ENCODE results near the gene SCO2. TPM values are rescaled to one million over a fixed set of nuclear protein-coding genes. Genes with fewer than 3 reads are reported as not detected.

SCO2 gene, protein sequence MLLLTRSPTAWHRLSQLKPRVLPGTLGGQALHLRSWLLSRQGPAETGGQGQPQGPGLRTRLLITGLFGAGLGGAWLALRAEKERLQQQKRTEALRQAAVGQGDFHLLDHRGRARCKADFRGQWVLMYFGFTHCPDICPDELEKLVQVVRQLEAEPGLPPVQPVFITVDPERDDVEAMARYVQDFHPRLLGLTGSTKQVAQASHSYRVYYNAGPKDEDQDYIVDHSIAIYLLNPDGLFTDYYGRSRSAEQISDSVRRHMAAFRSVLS
- polyA plus RNA-seq (2013), result 3.6 TPM

GRCh38 chr22:50525104-50525857 is at the start of gene SCO2:
TSS of gene SCO2 (minus strand) at chr22:50525598. CDS start at chr22:50524411, 1,187 bp downstream.
- ChIA-PET CTCF (interaction anchor here (0.6 to 5.6 kb wide), 30 partner anchors 9 to 288 kb away, joined by 3 to 53 read pairs (median 4); partner anchors contain the start of genes ARSA, CPT1B, KLHDC7B and LMF2), POLR2A (interaction anchor here (0.6 to 3.4 kb wide), 12 partner anchors 15 to 281 kb away, joined by 3 to 41 read pairs (median 5); partner anchors contain the start of genes LMF2, NCAPH2, SHANK3 and SYCE3)
- WGBS (ENCODE audit: insufficient coverage), result under 1% methylated on average over 54 of the region's 84 CpGs
- DNase-seq, result peak; percentile 97 to 98 (median 98)
- Histone ChIP-seq H3K4me1 (ENCODE audit: control extremely low read depth in 1 of 4, control insufficient read depth in 4 of 4, insufficient read depth in 4 of 4, low read length in 3 of 4) (peaks cover 2 to 55% (median 43%) of the 10 kb centered on the region in 4 experiments), H3K4me3 (ENCODE audit: control insufficient read depth in 1 of 7, extremely low read depth in 1 of 7, insufficient read depth in 4 of 7, low read depth in 2 of 7, low read length in 6 of 7) (peak within 1 kb of the TSS; percentile 65 to 82 (median 77)), H3K27ac (ENCODE audit: insufficient read depth in 1 of 2, low read depth in 1 of 2, low read length in 2 of 2, poor library complexity in 1 of 2, severe bottlenecking in 2 of 2) (peak within 1 kb of the TSS; percentile 25 to 76), H3K36me3 (ENCODE audit: control insufficient read depth in 4 of 4, insufficient read depth in 4 of 4, low read length in 3 of 4) (peaks cover 2 to 36% (median 28%) of the 10 kb centered on the region in 4 experiments), H3K27me3 (replicated peaks in 2 of 5; ENCODE audit: control insufficient read depth in 4 of 5, insufficient read depth in 5 of 5, low read length in 4 of 5) (peaks cover 0 to 15% (median 0%) of the 10 kb centered on the region in 5 experiments), H3K9me3 (ENCODE audit: control extremely low read depth in 1 of 5, control insufficient read depth in 4 of 5, insufficient read depth in 2 of 5, low read depth in 1 of 5, low read length in 4 of 5) (no peaks in the 10 kb centered on the region)

DNA sequence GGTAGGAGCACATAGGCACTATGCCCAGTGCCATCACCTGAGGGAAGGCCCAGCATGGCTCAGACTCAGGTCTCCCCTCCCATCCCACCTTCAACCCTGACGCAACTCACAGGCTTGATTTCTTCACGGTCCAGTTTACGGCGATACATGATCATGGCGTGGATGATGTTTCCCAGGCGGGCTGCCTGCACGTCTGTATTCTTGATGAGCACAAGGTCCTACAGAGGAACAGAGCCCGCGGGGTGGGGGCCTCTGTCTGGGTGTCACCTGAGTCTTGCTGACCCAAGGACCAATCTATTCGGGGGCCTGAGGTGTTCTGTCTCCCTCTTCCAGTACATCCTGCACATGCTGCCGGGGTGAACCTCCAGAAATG is 49.0 kb upstream of the SCO2 start:
- POLR2A ChIA-PET, result no interaction called here
- CTCF ChIA-PET, result interaction anchor here (0.8 to 4.9 kb wide), 4 partner anchors 10 to 124 kb away, joined by 3 to 42 read pairs (median 7); partner anchors contain the start of gene SYCE3
- H3K36me3 ChIP-seq (ENCODE audit: control insufficient read depth in 4 of 4, insufficient read depth in 4 of 4, low read length in 3 of 4), result peaks cover 0 to 71% (median 23%) of the 10 kb centered on the region in 4 experiments
- H3K27ac ChIP-seq (ENCODE audit: insufficient read depth in 1 of 2, low read depth in 1 of 2, low read length in 2 of 2, poor library complexity in 1 of 2, severe bottlenecking in 2 of 2), result no peak overlapping the region
- peaks cover 0 to 3% (median 0%) of the 10 kb centered on the region in 5 experiments for H3K27me3 ChIP-seq (replicated peaks in 2 of 5; ENCODE audit: control insufficient read depth in 4 of 5, insufficient read depth in 5 of 5, low read length in 4 of 5)
- H3K4me3 ChIP-seq (ENCODE audit: control insufficient read depth in 1 of 7, extremely low read depth in 1 of 7, insufficient read depth in 4 of 7, low read depth in 2 of 7, low read length in 6 of 7), result no peak overlapping the region
- 100% methylated on average over 10 of the region's 11 CpGs for WGBS (ENCODE audit: insufficient coverage)
- no peaks in the 10 kb centered on the region for H3K9me3 ChIP-seq (ENCODE audit: control extremely low read depth in 1 of 5, control insufficient read depth in 4 of 5, insufficient read depth in 2 of 5, low read depth in 1 of 5, low read length in 4 of 5)
- peaks cover 0 to 17% (median 7%) of the 10 kb centered on the region in 4 experiments for H3K4me1 ChIP-seq (ENCODE audit: control extremely low read depth in 1 of 4, control insufficient read depth in 4 of 4, insufficient read depth in 4 of 4, low read length in 3 of 4)
- no peak for DNase-seq

DNA sequence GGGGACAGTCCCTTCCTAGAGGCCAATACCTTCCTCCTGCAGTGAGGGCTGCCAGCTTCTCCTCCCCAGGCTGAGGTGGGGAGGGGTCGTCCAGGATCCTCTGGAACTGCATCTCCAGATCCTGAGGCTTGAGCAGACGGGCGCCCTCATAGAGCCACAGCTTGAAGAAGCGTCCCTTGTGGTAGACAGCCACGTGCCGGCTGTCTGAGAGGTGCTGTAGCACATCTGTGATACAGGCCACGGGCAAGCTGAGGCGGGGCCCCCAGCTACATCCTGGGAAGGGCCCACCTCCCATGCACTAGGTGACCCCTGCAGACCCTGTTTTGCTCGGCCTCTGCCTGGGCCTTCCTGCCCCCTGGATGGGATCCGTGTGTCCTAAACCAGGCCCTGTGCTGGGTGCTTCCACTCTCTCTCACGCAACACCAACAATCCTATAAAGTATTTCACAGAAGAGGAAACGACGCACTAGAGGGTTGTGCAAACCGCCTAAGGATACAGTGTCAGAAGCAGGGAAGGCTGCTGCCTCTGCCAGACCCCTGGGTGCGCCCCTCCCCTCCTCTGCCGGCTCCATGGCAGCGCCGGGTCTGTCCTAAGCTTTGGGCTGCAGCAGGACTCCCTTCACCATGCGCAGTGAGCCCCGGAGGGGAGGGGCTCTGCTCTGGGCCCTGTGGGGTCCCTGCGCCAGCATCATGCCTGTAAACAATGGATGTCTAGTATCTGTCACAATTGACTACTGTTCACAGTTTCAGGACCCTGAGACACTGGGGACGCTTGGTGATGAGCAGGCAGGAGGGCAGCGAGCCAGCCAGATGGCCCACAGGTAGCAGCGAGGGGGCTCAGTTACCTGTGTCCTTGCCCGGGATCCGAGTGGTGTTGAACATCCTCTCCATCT is 48.3 kb upstream of the SCO2 start:
- Histone ChIP-seq H3K27me3 (replicated peaks in 2 of 5; ENCODE audit: control insufficient read depth in 4 of 5, insufficient read depth in 5 of 5, low read length in 4 of 5) (peaks cover 0 to 2% (median 0%) of the 10 kb centered on the region in 5 experiments), H3K36me3 (ENCODE audit: control insufficient read depth in 4 of 4, insufficient read depth in 4 of 4, low read length in 3 of 4) (peaks cover 0 to 71% (median 23%) of the 10 kb centered on the region in 4 experiments), H3K4me1 (ENCODE audit: control extremely low read depth in 1 of 4, control insufficient read depth in 4 of 4, insufficient read depth in 4 of 4, low read length in 3 of 4) (peaks cover 0 to 14% (median 7%) of the 10 kb centered on the region in 4 experiments), H3K27ac (ENCODE audit: insufficient read depth in 1 of 2, low read depth in 1 of 2, low read length in 2 of 2, poor library complexity in 1 of 2, severe bottlenecking in 2 of 2) (no peak overlapping the region), H3K4me3 (ENCODE audit: control insufficient read depth in 1 of 7, extremely low read depth in 1 of 7, insufficient read depth in 4 of 7, low read depth in 2 of 7, low read length in 6 of 7) (no peak overlapping the region), H3K9me3 (ENCODE audit: control extremely low read depth in 1 of 5, control insufficient read depth in 4 of 5, insufficient read depth in 2 of 5, low read depth in 1 of 5, low read length in 4 of 5) (no peaks in the 10 kb centered on the region)
- no peak for DNase-seq
- POLR2A ChIA-PET, result interaction anchor here (1.1 kb wide), 1 partner anchor 35 kb away, joined by 4 read pairs; no protein-coding TSS in a partner anchor
- WGBS (ENCODE audit: insufficient coverage), result 97% methylated on average over 24 of the region's 26 CpGs
- CTCF ChIA-PET, result interaction anchor here (2.7 to 3.0 kb wide), 2 partner anchors 10 to 18 kb away, joined by 11 to 14 read pairs; partner anchors contain the start of gene SYCE3

DNA sequence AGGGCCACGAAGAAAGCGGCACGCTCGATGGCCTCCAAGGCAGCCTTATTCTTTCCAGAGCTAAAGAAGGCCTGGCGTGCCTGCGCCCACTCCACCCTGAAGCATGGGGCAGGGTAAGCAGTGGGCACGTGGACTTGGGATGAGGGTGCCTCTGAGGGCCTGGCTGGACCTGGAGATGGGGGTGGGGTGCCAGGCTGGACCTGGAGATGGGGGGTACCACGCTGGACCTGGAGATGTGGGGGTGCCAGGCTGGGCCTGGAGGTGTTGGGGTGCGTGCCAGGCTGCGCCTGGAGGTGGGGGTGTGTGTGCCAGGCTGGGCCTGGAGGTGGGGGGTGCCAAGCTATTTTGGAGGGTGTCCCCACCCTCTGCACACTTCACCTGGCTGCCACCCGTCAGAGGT is 47.6 kb upstream of the SCO2 start:
- H3K36me3 ChIP-seq (ENCODE audit: control insufficient read depth in 4 of 4, insufficient read depth in 4 of 4, low read length in 3 of 4), result peaks cover 0 to 70% (median 24%) of the 10 kb centered on the region in 4 experiments
- ChIA-PET POLR2A (interaction anchor here (1.1 kb wide), 1 partner anchor 36 kb away, joined by 4 read pairs; no protein-coding TSS in a partner anchor), CTCF (interaction anchor here (0.8 to 3.0 kb wide), 3 partner anchors 10 to 51 kb away, joined by 3 to 14 read pairs (median 3); partner anchors contain the start of gene SYCE3)

DNA sequence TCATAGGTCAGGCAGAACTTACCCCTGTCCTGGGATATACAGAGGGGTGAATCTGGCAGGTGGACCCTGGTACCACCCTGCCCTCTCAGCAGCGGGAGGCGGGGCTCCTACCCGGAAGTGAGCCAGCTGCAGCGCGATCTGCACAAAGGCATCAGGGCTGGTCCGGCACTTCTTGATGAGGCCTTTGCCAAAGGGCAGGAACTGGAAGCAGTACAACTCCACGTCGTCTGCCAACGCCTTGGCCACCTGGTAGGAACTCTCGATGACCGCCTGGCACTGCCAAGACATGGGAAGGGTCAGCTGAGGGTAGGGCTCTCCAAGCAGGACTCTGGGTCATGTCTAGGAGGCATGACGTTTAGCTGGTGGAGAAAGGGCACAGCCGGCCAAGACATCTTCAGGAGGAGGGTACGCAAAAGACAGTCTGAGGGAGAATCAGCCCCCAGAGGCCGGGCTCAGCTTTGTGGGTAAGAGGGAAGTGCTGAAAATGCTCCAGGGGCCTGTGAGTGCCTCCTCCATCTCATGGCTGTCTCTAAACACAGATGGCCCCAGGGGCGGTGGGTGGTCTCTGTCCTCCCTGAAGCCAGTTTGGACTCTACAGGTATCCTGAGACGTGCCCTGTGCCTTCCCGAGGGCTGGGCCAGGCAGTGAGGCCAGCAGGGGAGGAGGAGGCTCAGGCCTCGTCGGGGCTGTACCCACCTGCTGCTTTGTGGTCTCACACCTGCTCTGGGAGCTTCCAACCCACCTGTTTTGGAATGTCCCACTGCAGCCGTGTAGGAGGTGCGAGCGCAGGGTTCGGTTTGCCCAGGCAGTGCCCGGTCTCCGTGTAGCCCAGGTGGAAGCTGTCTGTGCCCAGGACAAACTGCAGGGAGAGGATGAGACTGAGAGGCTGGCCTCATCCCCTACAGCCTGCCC is 46.1 kb upstream of the SCO2 start:
- Histone ChIP-seq H3K27me3 (replicated peaks in 2 of 5; ENCODE audit: control insufficient read depth in 4 of 5, insufficient read depth in 5 of 5, low read length in 4 of 5) (no peaks in the 10 kb centered on the region), H3K36me3 (ENCODE audit: control insufficient read depth in 4 of 4, insufficient read depth in 4 of 4, low read length in 3 of 4) (peaks cover 0 to 66% (median 26%) of the 10 kb centered on the region in 4 experiments), H3K9me3 (ENCODE audit: control extremely low read depth in 1 of 5, control insufficient read depth in 4 of 5, insufficient read depth in 2 of 5, low read depth in 1 of 5, low read length in 4 of 5) (no peaks in the 10 kb centered on the region), H3K27ac (ENCODE audit: insufficient read depth in 1 of 2, low read depth in 1 of 2, low read length in 2 of 2, poor library complexity in 1 of 2, severe bottlenecking in 2 of 2) (no peak overlapping the region), H3K4me3 (ENCODE audit: control insufficient read depth in 1 of 7, extremely low read depth in 1 of 7, insufficient read depth in 4 of 7, low read depth in 2 of 7, low read length in 6 of 7) (no peak overlapping the region), H3K4me1 (ENCODE audit: control extremely low read depth in 1 of 4, control insufficient read depth in 4 of 4, insufficient read depth in 4 of 4, low read length in 3 of 4) (no peaks in the 10 kb centered on the region)
- WGBS (ENCODE audit: insufficient coverage), result 97% methylated on average over 26 of the region's 26 CpGs
- ChIA-PET CTCF (interaction anchor here (1.0 to 3.0 kb wide), 4 partner anchors 8 to 49 kb away, joined by 3 to 14 read pairs (median 4); partner anchors contain the start of gene SYCE3), POLR2A (no interaction called here)
- DNase-seq, result no peak

More for the DNA sequence above, 47.6 kb upstream of the SCO2 start:
- WGBS (ENCODE audit: insufficient coverage), result 99% methylated on average over 11 of the region's 11 CpGs
- Histone ChIP-seq H3K9me3 (ENCODE audit: control extremely low read depth in 1 of 5, control insufficient read depth in 4 of 5, insufficient read depth in 2 of 5, low read depth in 1 of 5, low read length in 4 of 5) (no peaks in the 10 kb centered on the region), H3K4me3 (ENCODE audit: control insufficient read depth in 1 of 7, extremely low read depth in 1 of 7, insufficient read depth in 4 of 7, low read depth in 2 of 7, low read length in 6 of 7) (no peak overlapping the region), H3K27ac (ENCODE audit: insufficient read depth in 1 of 2, low read depth in 1 of 2, low read length in 2 of 2, poor library complexity in 1 of 2, severe bottlenecking in 2 of 2) (no peak overlapping the region), H3K27me3 (replicated peaks in 2 of 5; ENCODE audit: control insufficient read depth in 4 of 5, insufficient read depth in 5 of 5, low read length in 4 of 5) (no peaks in the 10 kb centered on the region), H3K4me1 (ENCODE audit: control extremely low read depth in 1 of 4, control insufficient read depth in 4 of 4, insufficient read depth in 4 of 4, low read length in 3 of 4) (peaks cover 0 to 6% (median 4%) of the 10 kb centered on the region in 4 experiments)
- no peak for DNase-seq
